PC-9 (cell line): ENCODE data around the gene HPN.

Source experiments
- EZH2 ChIP-seq: fragments of 200-600 bp; sonication (generic); IDR thresholded peaks from 2 replicates; pipeline ENCODE4 v1.8.0; 2017; ENCODE audit warnings: antibody characterized with exemption, low read depth
- TF ChIP-seq, protein P1 (sequence below): fragments of 200-600 bp; sonication (generic); conservative IDR thresholded peaks from 2 replicates; pipeline ENCODE4 v1.6.1; 2017; ENCODE audit warnings: mixed run types, antibody characterized with exemption, mild to moderate bottlenecking, moderate library complexity

DNA sequence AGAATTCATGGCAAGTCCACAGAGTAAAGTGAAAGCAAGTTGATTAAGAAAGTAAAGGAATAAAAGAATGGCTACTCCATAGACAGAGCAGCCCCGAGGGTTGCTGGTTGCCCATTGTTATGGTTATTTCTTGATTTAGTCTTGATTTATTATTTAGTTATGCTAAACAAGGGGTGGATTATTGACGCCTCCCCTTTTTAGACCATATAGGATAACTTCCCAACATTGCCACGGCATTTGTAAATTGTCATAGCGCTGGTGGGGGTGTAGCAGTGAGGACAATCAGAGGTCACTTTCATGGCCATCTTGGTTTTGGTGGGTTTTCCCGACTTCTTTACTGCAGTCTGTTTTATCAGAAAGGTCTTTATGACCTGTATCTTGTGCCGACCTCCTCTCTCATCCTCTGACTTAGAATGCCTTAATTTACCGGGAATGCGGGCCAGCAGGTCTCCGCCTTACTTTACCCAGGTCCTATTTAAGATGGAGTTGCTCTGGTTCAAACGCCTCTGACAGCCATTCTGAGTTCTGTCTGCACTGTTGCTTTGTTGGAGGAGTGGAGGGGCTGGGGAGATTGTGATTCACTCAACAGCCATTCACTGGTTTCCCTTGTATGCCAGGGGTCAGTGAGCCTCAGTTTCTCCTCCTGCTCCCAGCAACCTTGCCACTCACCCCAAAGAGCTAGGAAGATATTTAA lies 27.6 kb downstream of the HPN start:
- TF ChIP-seq, protein P1, sequence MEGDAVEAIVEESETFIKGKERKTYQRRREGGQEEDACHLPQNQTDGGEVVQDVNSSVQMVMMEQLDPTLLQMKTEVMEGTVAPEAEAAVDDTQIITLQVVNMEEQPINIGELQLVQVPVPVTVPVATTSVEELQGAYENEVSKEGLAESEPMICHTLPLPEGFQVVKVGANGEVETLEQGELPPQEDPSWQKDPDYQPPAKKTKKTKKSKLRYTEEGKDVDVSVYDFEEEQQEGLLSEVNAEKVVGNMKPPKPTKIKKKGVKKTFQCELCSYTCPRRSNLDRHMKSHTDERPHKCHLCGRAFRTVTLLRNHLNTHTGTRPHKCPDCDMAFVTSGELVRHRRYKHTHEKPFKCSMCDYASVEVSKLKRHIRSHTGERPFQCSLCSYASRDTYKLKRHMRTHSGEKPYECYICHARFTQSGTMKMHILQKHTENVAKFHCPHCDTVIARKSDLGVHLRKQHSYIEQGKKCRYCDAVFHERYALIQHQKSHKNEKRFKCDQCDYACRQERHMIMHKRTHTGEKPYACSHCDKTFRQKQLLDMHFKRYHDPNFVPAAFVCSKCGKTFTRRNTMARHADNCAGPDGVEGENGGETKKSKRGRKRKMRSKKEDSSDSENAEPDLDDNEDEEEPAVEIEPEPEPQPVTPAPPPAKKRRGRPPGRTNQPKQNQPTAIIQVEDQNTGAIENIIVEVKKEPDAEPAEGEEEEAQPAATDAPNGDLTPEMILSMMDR: no peak
- TF ChIP-seq EZH2: no peak
